DMS114 treated with DMSO at 0.1 percent for 48 hours (cell line): ENCODE data around the gene GPSM1.

Experiments
- DNase-seq: peaks from one replicate; lab custom pipeline; 2025; ENCODE audit not compliant: unreplicated experiment; lab: John Stamatoyannopoulos, UW

Gene GPSM1

GRCh38 chr9:136290508-136291000 is 36.8 kb upstream of the GPSM1 start:
- no peak for DNase-seq

- DNase-seq = no peak
These were observed 35.9 kb upstream of the GPSM1 start for GRCh38 chr9:136291306-136292025.

GRCh38 chr9:136292026-136292538 is 35.3 kb upstream of the GPSM1 start:
- DNase-seq = no peak

- no peak for DNase-seq
These were observed 34.5 kb upstream of the GPSM1 start for GRCh38 chr9:136292591-136293448.

GRCh38 chr9:136293476-136294077 is 33.8 kb upstream of the GPSM1 start:
- DNase-seq = no peak

GRCh38 chr9:136294437-136294836 is 32.9 kb upstream of the GPSM1 start:
- no peak for DNase-seq

- no peak for DNase-seq
These were observed 32.3 kb upstream of the GPSM1 start for GRCh38 chr9:136295055-136295454.

- no peak for DNase-seq
These were observed 31.6 kb upstream of the GPSM1 start for GRCh38 chr9:136295542-136296433.

- no peak for DNase-seq
These were observed 30.8 kb upstream of the GPSM1 start for GRCh38 chr9:136296434-136297015.

- DNase-seq = no peak
These were observed 30.2 kb upstream of the GPSM1 start for GRCh38 chr9:136297016-136297691.

- no peak for DNase-seq
These were observed 29.3 kb upstream of the GPSM1 start for GRCh38 chr9:136297766-136298735.

- no peak for DNase-seq
These were observed 28.2 kb upstream of the GPSM1 start for GRCh38 chr9:136299116-136299515.

GRCh38 chr9:136299541-136299940 is 27.8 kb upstream of the GPSM1 start:
- no peak for DNase-seq

GRCh38 chr9:136300016-136300545 is 27.3 kb upstream of the GPSM1 start:
- no peak for DNase-seq

GRCh38 chr9:136300866-136301265 is 26.5 kb upstream of the GPSM1 start:
- no peak for DNase-seq

GRCh38 chr9:136302527-136302926 is 24.8 kb upstream of the GPSM1 start:
- DNase-seq = no peak

- no peak for DNase-seq
These were observed 24.1 kb upstream of the GPSM1 start for GRCh38 chr9:136303066-136303824.
